ENCODE results near the gene SH3RF3.

DNA sequence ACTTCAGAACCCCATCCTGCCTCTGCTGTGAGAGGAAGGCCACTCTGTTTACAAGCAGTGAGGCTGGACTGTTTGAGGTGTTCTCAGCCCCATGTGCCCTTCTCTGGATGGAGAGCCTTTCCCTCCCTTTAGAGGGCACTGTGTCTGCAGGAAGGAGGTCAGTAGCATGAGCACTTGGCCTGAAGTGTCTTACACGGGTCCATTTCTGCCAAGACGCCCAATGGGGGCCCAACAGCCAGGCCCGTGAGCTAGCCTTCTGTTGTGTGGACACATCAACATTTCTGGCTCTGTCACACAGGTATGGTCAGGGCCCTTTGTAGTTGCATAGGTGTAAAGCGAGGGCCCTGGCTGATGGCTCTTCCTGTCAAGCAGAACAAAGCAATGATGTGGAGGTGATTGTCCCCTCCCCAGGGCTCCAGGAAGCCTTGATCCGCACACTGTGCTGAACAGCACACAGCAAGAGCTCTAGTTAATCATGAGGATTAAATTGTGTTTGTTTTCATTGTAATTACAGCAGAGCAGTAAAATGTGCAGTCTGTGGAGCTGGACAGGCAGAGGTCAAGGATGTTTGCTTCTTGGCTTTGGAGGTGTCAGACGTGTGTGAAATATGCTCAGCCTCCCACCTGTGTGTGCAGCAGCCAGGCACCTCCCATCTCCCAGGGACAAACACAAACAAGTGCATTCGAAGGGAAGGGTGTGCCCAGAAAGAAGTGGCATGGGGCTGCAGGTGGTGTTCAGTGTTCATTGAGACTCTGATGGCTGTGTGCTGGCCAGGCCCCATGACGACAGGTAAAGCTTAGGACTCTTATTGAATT lies 132.1 kb downstream of the SH3RF3 start:
- TF ChIP-seq, protein P1, sequence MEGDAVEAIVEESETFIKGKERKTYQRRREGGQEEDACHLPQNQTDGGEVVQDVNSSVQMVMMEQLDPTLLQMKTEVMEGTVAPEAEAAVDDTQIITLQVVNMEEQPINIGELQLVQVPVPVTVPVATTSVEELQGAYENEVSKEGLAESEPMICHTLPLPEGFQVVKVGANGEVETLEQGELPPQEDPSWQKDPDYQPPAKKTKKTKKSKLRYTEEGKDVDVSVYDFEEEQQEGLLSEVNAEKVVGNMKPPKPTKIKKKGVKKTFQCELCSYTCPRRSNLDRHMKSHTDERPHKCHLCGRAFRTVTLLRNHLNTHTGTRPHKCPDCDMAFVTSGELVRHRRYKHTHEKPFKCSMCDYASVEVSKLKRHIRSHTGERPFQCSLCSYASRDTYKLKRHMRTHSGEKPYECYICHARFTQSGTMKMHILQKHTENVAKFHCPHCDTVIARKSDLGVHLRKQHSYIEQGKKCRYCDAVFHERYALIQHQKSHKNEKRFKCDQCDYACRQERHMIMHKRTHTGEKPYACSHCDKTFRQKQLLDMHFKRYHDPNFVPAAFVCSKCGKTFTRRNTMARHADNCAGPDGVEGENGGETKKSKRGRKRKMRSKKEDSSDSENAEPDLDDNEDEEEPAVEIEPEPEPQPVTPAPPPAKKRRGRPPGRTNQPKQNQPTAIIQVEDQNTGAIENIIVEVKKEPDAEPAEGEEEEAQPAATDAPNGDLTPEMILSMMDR (IDR thresholded peaks at IDR 0.05), result peak in 2 of 6 experiments; percentile 11 to 41
- no peak for TF ChIP-seq POLR2A (IDR thresholded peaks at IDR 0.05)

Measured in adrenal gland (tissue), 5 donors.